HepG2 (cell line): ENCODE data around the gene HOXD9. TPM values are rescaled to one million over a fixed set of nuclear protein-coding genes. Genes with fewer than 3 reads are reported as not detected.

Experiments used
- ATAC-seq: fragments of 200-7000 bp; cut with Tn5 transposase; 3 replicates; pipeline ENCODE4 v1.9.1; 2020; ENCODE audit warnings: mild to moderate bottlenecking, moderate library complexity
- BruUV-seq: library from RNA; stranded (reverse); fragments of 400-500 nt; replicated peaks from 2 replicates; lab custom pipeline; 2021; lab: Mats Ljungman, UMichigan
- CTCF ChIA-PET: fragments of 300-600 bp; formaldehyde crosslinking; extraction: SDS; loops from one replicate; lab custom pipeline; 2021; ENCODE audit warnings: low total read pairs, inconsistent platforms, low intra/inter-chr PET ratio; lab: Yijun Ruan, JAX
- POLR2A ChIA-PET: fragments of 350-600 bp; sonication (Branson Sonifier 250); formaldehyde crosslinking; loops from one replicate; lab custom pipeline; 2020; ENCODE audit warnings: antibody characterized with exemption, inconsistent platforms; lab: Yijun Ruan, JAX
- DNase-seq: peaks from one replicate; pipeline ENCODE4 v3.0.0-alpha.2; 2015; ENCODE audit warnings: low spot score
- FAIRE-seq: peaks from 3 replicates; lab custom pipeline; 2011; peaks lifted over from hg19 to GRCh38; lab: Jason Lieb, UNC
- H2AFZ ChIP-seq: one replicate; pipeline ENCODE4 v1.6.1; 2011; ENCODE audit warnings: low read length, inconsistent platforms
- H3K27ac ChIP-seq: fragments of 300-600 bp; 3 replicates; pipeline ENCODE4 v1.8.0; 2011; ENCODE audit warnings: mixed run types, mild to moderate bottlenecking, mixed read lengths, low read length, inconsistent platforms; ENCODE audit not compliant: insufficient read depth; ENCODE audit errors: extremely low read length
- H3K27me3 ChIP-seq, 2 experiments: fragments of 200-600 bp in 1 of 2; 2 replicates in 1 of 2; 3 replicates in 1 of 2; pipeline versions ENCODE4 v1.6.0 to v1.8.0; 2011; ENCODE audit warnings: low read length in 2 of 2, mild to moderate bottlenecking in 2 of 2, moderate library complexity in 2 of 2, inconsistent platforms in 1 of 2; ENCODE audit not compliant: insufficient read depth in 2 of 2, control insufficient read depth in 1 of 2
- H3K36me3 ChIP-seq, 2 experiments: fragments of 200-600 bp in 1 of 2; replicated peaks in 1 of 2; 2 replicates in 1 of 2; 3 replicates in 1 of 2; pipeline versions ENCODE4 v1.5.1 to v1.8.0; 2011; ENCODE audit warnings: low read length in 2 of 2, inconsistent platforms in 1 of 2; ENCODE audit not compliant: insufficient read depth in 2 of 2, control insufficient read depth in 1 of 2
- H3K4me1 ChIP-seq: 2 replicates; pipeline ENCODE4 v1.5.1; 2012; ENCODE audit warnings: low read length, inconsistent platforms; ENCODE audit not compliant: insufficient read depth
- H3K4me2 ChIP-seq: 2 replicates; pipeline ENCODE4 v1.6.0; 2011; ENCODE audit warnings: low read depth, low read length, inconsistent platforms
- H3K4me3 ChIP-seq, 3 experiments: fragments of 200-600 bp in 1 of 3; sonication (generic), shearing (Covaris generic) in 1 of 3; replicated peaks in 1 of 3; 2 replicates each; pipeline ENCODE4 v1.5.1; 2011 to 2016; ENCODE audit warnings: low read length in 3 of 3, inconsistent platforms in 2 of 3, low read depth in 2 of 3, mild to moderate bottlenecking in 2 of 3, control low read depth in 1 of 3, mixed read lengths in 1 of 3; ENCODE audit not compliant: insufficient read depth in 1 of 3
- H3K79me2 ChIP-seq: one replicate; pipeline ENCODE4 v1.6.1; 2011; ENCODE audit warnings: low read length, inconsistent platforms; ENCODE audit not compliant: insufficient read depth
- H3K9ac ChIP-seq: 2 replicates; pipeline ENCODE4 v1.6.0; 2011; ENCODE audit warnings: mild to moderate bottlenecking, low read depth, low read length, inconsistent platforms; ENCODE audit not compliant: insufficient read depth
- H3K9me3 ChIP-seq: 2 replicates; pipeline ENCODE4 v1.5.1; 2012; ENCODE audit warnings: mild to moderate bottlenecking, low read length
- H4K20me1 ChIP-seq: 2 replicates; pipeline ENCODE4 v1.6.0; 2011; ENCODE audit warnings: inconsistent platforms, mild to moderate bottlenecking, low read length, moderate library complexity; ENCODE audit not compliant: insufficient read depth
- EZH2 ChIP-seq: conservative IDR thresholded peaks from 2 replicates; pipeline ENCODE4 v1.6.1; 2012; ENCODE audit warnings: mild to moderate bottlenecking, low read depth, low read length, moderate library complexity
- ZEB1 ChIP-seq: IDR thresholded peaks from 2 replicates; pipeline ENCODE4 v1.6.1; 2012; ENCODE audit warnings: mild to moderate bottlenecking, low read depth, inconsistent platforms; ENCODE audit not compliant: insufficient replicate concordance
- ZNF841 ChIP-seq: sonication (generic); formaldehyde crosslinking; IDR thresholded peaks from 2 replicates; pipeline ENCODE4 v1.8.1; 2023; ENCODE audit warnings: missing genetic modification reagents, borderline replicate concordance
- WGBS: methylation state at CpG from one replicate; pipeline ENCODE4 v1.1.6; 2017; ENCODE audit warnings: low lambda C conversion rate; 5-methylcytosine and 5-hydroxymethylcytosine counted together
- in situ Hi-C: cut with HindIII; loops from 2 replicates; pipeline ENCODE4 v1.10.0; 2017; ENCODE audit warnings: low pct_unique_long_range_greater_than_20kb; ENCODE audit not compliant: extremely low pct_ligation_motif_present
- intact Hi-C: fragments of 100-400 bp; cut with micrococcal nuclease; formaldehyde crosslinking; loops from one replicate; pipeline ENCODE4 v1.10.0; 2022; ENCODE audit not compliant: unreplicated experiment
- polyA plus RNA-seq, 8 experiments: library from polyadenylated mRNA; depleted of rRNA in 3 of 8; stranded (reverse) in 7 of 8; unstranded in 1 of 8; fragments of >200 nt; fragmentation: Illumina TruSeq in 4 of 8; extraction: Trizol in 4 of 8; gene quantifications; 2 replicates each; pipeline versions ENCODE4 v1.2.1 to v1.2.3, GENCODE V29; 2011 to 2016; ENCODE audit warnings: low read depth in 4 of 8, missing spikeins in 1 of 8, mixed read lengths in 1 of 8; ENCODE audit not compliant: insufficient read depth in 1 of 8
- total RNA-seq, 5 experiments: library from RNA; depleted of rRNA; stranded (reverse); fragments of >200 nt; fragmentation: Illumina TruSeq; extraction: Trizol; gene quantifications; 2 replicates each; pipeline ENCODE4 v1.2.3, GENCODE V29; 2016; ENCODE audit warnings: low read depth in 1 of 5

The HOXD9 gene
- total and polyA plus RNA-seq, 2 of the 13 experiments (the other 11 are each of a cell fraction or from before 2014, with no cell fraction given): not detected

DNA sequence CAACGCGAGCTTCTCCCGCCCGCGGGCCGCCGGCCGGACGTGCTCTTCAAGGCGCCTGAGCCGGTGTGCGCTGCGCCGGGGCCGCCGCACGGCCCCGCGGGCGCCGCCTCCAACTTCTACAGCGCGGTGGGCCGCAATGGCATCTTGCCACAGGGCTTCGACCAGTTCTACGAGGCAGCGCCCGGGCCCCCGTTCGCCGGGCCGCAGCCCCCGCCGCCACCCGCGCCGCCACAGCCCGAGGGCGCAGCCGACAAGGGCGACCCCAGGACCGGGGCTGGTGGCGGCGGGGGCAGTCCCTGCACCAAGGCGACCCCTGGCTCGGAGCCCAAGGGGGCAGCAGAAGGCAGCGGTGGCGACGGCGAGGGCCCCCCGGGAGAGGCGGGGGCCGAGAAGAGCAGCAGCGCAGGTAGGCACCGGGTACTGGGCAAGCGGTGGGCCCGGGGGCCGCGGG lies 14.8 kb upstream of the HOXD9 start:
- POLR2A ChIA-PET: no interaction called here

DNA sequence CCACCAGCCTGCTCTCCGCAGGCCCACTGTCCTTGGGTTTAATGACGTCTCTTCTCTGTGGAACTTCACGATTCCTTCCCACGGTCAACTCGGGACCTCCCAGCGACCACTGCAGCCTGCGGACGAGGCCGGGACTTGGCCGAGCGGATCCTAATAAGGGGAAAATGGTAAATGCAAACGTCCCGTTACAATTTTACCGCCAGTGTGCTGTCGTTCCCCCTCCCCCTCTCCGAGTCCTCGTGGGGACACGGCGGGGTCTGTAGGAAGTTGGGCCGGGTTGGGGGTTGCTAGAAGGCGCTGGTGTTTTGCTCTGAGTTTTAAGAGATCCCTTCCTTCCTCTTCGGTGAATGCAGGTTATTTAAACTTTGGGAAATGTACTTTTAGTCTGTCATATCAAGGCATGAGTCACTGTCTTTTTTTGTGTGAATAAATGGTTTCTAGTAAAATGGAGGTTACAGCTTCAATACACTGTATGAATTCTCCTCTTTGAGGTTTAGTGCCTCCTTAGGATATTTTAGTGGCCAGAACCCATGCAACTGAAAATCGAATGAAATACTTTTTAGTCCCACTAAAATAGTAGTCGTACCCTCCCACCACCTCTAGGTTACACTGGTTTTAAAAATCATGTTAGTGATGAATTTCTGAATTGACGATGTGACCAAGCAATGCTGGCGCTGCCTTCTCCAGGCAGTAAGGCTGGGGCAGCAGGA lies 13.2 kb upstream of the HOXD9 start:
- no peak overlapping the region for H2AFZ ChIP-seq
- no peak overlapping the region; a peak in 1 of 6 replicates for H3K4me3 ChIP-seq
- H3K27ac ChIP-seq: no peak overlapping the region
- H4K20me1 ChIP-seq: no peaks in the 10 kb centered on the region
- intact Hi-C loops (no loop called here), in situ Hi-C loops (loop anchor here (10.0 kb wide), 1 partner anchor 1075 kb away; no protein-coding TSS in a partner anchor)
- WGBS: 50% methylated on average over 26 of the region's 26 CpGs
- FAIRE-seq (no peak), ATAC-seq (no peak), DNase-seq (no peak)
- peak overlapping the region; percentile 38; the same call in 1 of the 2 replicates for H3K4me2 ChIP-seq
- H3K36me3 ChIP-seq: no peaks in the 10 kb centered on the region
- H3K4me1 ChIP-seq: peaks cover 7% of the 10 kb centered on the region
- CTCF ChIA-PET: no interaction called here
- no peaks in the 10 kb centered on the region for H3K9me3 ChIP-seq
- peaks cover 30 to 88% of the 10 kb centered on the region in 2 experiments for H3K27me3 ChIP-seq
- no peaks in the 10 kb centered on the region for H3K79me2 ChIP-seq
- no peak for TF ChIP-seq ZNF841 (CRISPR knock-in tag)
- TF ChIP-seq EZH2: peak; percentile 90
- no peak overlapping the region for H3K9ac ChIP-seq
- no TSS peak for BruUV-seq
- POLR2A ChIA-PET: no interaction called here

More for the DNA sequence above, 14.8 kb upstream of the HOXD9 start:
- H3K27me3 ChIP-seq: peaks cover 29 to 88% of the 10 kb centered on the region in 2 experiments
- FAIRE-seq (no peak), DNase-seq (no peak), ATAC-seq (no peak)
- in situ Hi-C loops: loop anchor here (10.0 kb wide), 1 partner anchor 1073 kb away; no protein-coding TSS in a partner anchor
- no peak for TF ChIP-seq ZEB1
- H3K36me3 ChIP-seq: no peaks in the 10 kb centered on the region
- H3K27ac ChIP-seq: no peak overlapping the region
- intact Hi-C loops: no loop called here
- H3K4me2 ChIP-seq: no peak overlapping the region
- H3K79me2 ChIP-seq: no peaks in the 10 kb centered on the region
- BruUV-seq: no TSS peak
- H4K20me1 ChIP-seq: no peaks in the 10 kb centered on the region; the same call in 1 of the 2 replicates
- CTCF ChIA-PET: no interaction called here
- WGBS: 85% methylated on average over 45 of the region's 59 CpGs
- no peaks in the 10 kb centered on the region for H3K9me3 ChIP-seq
- no peak overlapping the region for H3K9ac ChIP-seq
- no peak overlapping the region for H3K4me3 ChIP-seq
- no peaks in the 10 kb centered on the region for H3K4me1 ChIP-seq
- H2AFZ ChIP-seq: no peak overlapping the region
